Peyer's patch (tissue), 4 donors: ENCODE data around the gene RAB4B. TPM values are rescaled to one million over a fixed set of nuclear protein-coding genes. Genes with fewer than 3 reads are reported as not detected.
A peak's percentile ranks its signal among the peaks of the same experiment; 100 is the strongest.
"Not testable (repeated sequence)": the region's sequence is repeated elsewhere in the genome, so short reads cannot be mapped to it uniquely, and the experiment has no call there.

Experiments used
- DNase-seq, 3 donors: peaks; one replicate each; pipeline ENCODE4 v3.0.0-alpha.2; 2017 to 2019
- H3K27ac ChIP-seq, 4 donors: fragments of 200-600 bp; sonication (generic); one replicate each; pipeline ENCODE4 v1.5.1; 2016 to 2019
- H3K27me3 ChIP-seq, 2 donors: fragments of 200-600 bp; sonication (generic); one replicate each; pipeline ENCODE4 v1.5.1; 2019
- H3K36me3 ChIP-seq, 3 donors: fragments of 200-600 bp; sonication (generic); one replicate each; pipeline ENCODE4 v1.5.1; 2016 to 2019
- H3K4me1 ChIP-seq, 4 donors: fragments of 200-600 bp; sonication (generic); one replicate each; pipeline ENCODE4 v1.5.1; 2016 to 2019
- H3K4me3 ChIP-seq, 4 donors: fragments of 200-600 bp; sonication (generic); 1 replicate in 3 of 4; 2 replicates in 1 of 4; pipeline ENCODE4 v1.5.1; 2016 to 2019; ENCODE audit warnings: mild to moderate bottlenecking in 1 of 4
- H3K9me3 ChIP-seq, 4 donors: fragments of 200-600 bp; sonication (generic); one replicate each; pipeline ENCODE4 v1.5.1; 2016 to 2019; ENCODE audit warnings: mild to moderate bottlenecking in 1 of 4
- POLR2A ChIP-seq, 2 donors: fragments of 450-650 bp; IDR thresholded peaks; one replicate each; pipeline ENCODE4 v1.5.1; 2017; ENCODE audit warnings: antibody characterized with exemption in 2 of 2, mild to moderate bottlenecking in 2 of 2, moderate library complexity in 2 of 2
- total RNA-seq, 4 donors: library from RNA; depleted of rRNA; stranded (reverse); fragments of >200 nt; gene quantifications; one replicate each; pipeline ENCODE4 v1.1.0, GENCODE V29; 2016
- TF ChIP-seq, protein P1 (sequence below), 6 experiments: fragments of 450-650 bp in 4 of 6; fragments of 200-600 bp in 2 of 6; sonication (generic) in 1 of 6; IDR thresholded peaks; one replicate each; pipeline ENCODE4 v1.5.1; 2017 to 2019; ENCODE audit warnings: antibody characterized with exemption in 6 of 6, mild to moderate bottlenecking in 3 of 6, moderate library complexity in 1 of 6

Gene RAB4B
- total RNA-seq, 4 donors from 2014 or later, result 14.9 to 71.2 (median 51.3) TPM

DNA sequence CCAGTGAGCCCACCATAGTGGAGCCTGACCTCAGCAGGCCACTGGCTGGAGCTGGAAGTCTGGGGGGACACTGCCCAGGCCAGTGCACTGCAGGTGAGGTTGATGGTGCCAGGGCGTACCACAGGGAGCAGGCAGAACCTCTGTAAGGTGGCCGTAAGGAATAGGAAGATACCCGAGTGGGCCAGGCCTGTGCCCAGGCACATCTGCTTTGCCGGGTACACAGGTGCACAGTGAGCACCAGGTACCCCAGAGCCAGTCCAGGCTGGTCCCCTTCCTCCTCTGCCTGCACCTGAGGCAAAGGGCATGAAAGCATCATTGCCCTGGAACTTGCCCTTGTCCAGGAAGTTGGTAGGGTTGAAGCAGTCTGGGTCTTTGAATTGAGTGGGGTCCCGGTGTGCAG, 30.4 kb downstream of the RAB4B start:
- no peak for DNase-seq
- TF ChIP-seq, protein P1, sequence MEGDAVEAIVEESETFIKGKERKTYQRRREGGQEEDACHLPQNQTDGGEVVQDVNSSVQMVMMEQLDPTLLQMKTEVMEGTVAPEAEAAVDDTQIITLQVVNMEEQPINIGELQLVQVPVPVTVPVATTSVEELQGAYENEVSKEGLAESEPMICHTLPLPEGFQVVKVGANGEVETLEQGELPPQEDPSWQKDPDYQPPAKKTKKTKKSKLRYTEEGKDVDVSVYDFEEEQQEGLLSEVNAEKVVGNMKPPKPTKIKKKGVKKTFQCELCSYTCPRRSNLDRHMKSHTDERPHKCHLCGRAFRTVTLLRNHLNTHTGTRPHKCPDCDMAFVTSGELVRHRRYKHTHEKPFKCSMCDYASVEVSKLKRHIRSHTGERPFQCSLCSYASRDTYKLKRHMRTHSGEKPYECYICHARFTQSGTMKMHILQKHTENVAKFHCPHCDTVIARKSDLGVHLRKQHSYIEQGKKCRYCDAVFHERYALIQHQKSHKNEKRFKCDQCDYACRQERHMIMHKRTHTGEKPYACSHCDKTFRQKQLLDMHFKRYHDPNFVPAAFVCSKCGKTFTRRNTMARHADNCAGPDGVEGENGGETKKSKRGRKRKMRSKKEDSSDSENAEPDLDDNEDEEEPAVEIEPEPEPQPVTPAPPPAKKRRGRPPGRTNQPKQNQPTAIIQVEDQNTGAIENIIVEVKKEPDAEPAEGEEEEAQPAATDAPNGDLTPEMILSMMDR (IDR thresholded peaks at IDR 0.05), result no peak
- TF ChIP-seq POLR2A (IDR thresholded peaks at IDR 0.05), result no peak
- no peaks in the 10 kb centered on the region for H3K27me3 ChIP-seq
- peak overlapping the region in 1 of 4 donors; percentile 9 for H3K27ac ChIP-seq
- H3K9me3 ChIP-seq, result no peaks in the 10 kb centered on the region
- peaks cover 9 to 77% (median 38%) of the 10 kb centered on the region in 4 donors for H3K4me1 ChIP-seq
- no peak overlapping the region for H3K4me3 ChIP-seq
- H3K36me3 ChIP-seq, result peaks cover 0 to 22% (median 0%) of the 10 kb centered on the region in 3 donors

DNA sequence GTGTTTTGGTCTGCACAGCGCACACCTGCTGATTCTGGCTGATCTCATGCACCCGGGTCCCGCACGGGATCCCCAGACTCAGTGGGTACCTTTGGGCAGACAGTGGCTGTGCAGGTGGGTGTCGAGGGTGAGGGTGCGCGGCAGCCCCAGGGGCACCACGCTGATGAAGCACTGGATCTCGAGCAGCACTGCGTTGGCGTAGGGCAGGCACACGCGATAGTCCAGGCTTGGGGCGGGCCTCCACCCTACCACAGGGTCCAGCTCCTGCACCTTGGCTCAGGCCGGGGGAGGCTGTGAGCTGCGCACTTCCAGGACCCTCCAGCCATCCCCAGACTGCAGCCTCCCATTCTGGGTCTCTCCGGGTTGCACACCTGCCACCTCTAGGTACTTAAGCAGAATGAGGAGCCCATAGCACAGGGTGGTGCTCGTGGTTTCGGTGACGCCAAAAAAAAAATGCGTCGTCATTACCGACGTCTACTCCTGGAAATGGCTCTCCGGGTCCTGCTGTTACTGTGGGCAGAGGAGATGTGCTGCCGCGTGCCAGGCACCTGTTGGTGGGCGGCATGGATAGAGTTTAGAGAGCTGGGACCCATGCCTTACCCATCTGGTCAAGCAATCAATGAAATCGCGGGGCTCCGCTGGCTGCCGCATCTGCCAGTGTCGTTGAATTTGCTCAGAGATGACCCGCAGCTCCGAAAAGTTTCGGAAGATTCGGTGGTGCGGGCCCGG, 31.5 kb downstream of the RAB4B start:
- Histone ChIP-seq H3K9me3 (no peaks in the 10 kb centered on the region), H3K36me3 (peaks cover 0 to 22% (median 0%) of the 10 kb centered on the region in 3 donors), H3K27me3 (no peaks in the 10 kb centered on the region), H3K4me3 (peak overlapping the region in 1 of 4 donors; percentile 62), H3K27ac (peak overlapping the region in 3 of 4 donors; percentile 38 to 80 (median 79)), H3K4me1 (peaks cover 8 to 67% (median 28%) of the 10 kb centered on the region in 4 donors)
- no peak for DNase-seq
- TF ChIP-seq POLR2A (IDR thresholded peaks at IDR 0.05), result no peak
- TF ChIP-seq, protein P1 (IDR thresholded peaks at IDR 0.05), result no peak

DNA sequence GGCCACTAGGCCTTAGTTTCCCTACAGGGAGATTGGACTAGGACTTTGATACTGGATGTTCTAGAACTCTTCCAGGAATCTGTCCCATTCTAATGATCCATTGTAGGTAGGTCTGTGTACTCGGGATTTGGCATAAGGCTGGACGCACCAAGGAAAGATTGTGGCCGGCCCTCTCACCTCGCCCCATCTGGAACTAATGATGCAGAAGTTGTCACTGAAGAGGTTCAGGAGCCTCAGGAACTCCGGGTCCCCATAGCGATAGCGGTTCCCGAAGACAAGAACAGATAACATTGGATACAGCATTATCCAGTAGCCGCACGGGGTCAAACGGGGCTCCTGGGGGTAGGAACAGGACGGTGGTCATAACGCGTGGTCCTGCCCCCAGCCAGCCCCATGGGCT, 32.1 kb downstream of the RAB4B start:
- TF ChIP-seq POLR2A (IDR thresholded peaks at IDR 0.05), result no peak
- TF ChIP-seq, protein P1 (IDR thresholded peaks at IDR 0.05), result no peak
- no peaks in the 10 kb centered on the region for H3K27me3 ChIP-seq
- H3K9me3 ChIP-seq, result no peaks in the 10 kb centered on the region
- peaks cover 0 to 22% (median 0%) of the 10 kb centered on the region in 3 donors for H3K36me3 ChIP-seq
- no peak for DNase-seq
- H3K4me1 ChIP-seq, result peaks cover 3 to 60% (median 22%) of the 10 kb centered on the region in 4 donors
- H3K4me3 ChIP-seq, result peak overlapping the region in 3 of 4 donors; percentile 32 to 62 (median 53)
- H3K27ac ChIP-seq, result peak overlapping the region; percentile 34 to 80 (median 74)

DNA sequence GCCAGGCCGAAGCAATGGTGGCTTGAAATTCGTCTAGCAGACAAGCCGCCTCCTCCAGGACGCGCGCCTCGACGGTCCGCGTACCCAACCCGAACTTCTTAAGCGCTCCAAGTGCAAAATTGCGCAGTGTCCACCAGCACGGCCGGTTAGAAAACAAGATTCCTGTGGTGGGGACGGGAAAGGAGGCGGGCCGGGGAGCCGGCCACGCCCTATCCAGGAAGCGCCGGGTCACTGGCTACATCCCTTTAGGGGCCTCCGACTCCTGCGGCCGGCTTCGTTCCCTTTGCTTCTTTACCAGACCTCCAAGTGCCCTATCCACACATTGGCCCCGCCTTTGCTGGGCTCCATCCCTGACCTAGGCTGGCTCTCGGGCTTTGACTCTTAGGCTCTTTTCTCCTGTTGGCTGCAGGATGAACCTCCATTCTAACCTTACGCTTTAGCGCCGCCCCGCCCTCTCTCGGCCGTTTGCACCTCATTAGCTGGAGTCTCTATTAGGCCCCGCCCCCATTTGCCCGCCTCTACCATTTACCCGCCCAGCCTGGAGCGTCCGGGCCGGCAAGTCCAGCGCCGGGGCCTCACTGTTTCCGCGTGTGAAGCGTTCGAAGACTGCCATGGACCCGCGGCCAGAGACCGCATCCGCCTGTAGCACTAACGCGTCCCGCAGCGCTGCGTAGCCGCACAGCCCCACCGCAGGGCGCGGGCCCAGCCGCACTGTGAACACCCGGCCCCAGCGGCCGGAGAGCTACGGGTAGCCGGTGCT, 32.8 kb downstream of the RAB4B start:
- H3K9me3 ChIP-seq, H3K27me3 ChIP-seq: not testable (repeated sequence)
- H3K36me3 ChIP-seq, result peaks cover 0 to 22% (median 0%) of the 10 kb centered on the region in 3 donors
- peaks cover 0 to 54% (median 16%) of the 10 kb centered on the region in 4 donors for H3K4me1 ChIP-seq
- H3K4me3 ChIP-seq, result peak overlapping the region; percentile 32 to 62 (median 48)
- TF ChIP-seq, protein P1 (IDR thresholded peaks at IDR 0.05), result peak in 3 of 6 experiments; percentile 20 to 44 (median 35)
- peak; percentile 55 to 92 (median 87) for DNase-seq
- peak overlapping the region; percentile 34 to 80 (median 74) for H3K27ac ChIP-seq

DNA sequence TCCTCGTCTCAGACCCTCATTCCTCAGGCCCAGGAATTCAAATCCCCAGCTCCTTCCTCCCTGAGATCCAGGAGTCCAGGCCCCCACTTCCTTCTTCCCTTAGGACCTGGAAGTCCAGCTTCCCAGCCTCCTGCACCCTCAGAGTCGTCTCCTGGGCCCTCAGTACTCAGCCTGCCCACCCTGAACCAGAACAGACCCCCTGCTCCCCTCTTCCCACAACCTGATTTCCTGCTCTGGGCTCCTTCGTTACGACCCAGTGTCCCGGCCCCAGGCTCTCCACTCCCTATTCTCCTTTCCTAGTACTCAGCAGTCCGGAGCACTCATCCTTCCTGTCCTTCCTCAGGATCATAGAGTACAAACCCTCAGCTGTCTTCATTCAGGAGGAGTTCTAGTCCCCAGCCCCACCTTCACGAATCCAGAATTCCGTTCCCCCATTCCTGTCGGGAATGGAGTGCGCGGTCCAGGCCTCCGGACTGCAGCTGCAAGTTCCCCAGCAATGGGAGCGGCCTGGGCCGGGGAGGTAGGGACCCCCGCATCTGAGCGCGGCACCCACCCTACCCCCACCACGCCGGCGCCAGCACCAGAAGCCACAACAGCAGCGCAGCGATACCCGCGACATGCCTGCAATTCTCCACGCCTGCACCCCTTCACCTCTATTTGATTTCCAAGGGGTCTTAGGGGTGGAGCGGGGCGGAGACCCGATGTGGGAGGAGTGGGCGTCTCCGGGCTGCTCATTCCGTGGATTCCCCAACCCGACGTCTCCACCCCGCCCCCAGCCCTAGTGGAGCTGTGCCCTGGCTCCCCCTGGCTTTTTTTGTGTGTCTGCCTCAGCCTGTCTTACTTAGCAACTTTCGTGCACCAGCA, 33.7 kb downstream of the RAB4B start:
- H3K27ac ChIP-seq, result peak overlapping the region; percentile 34 to 80 (median 74)
- no peaks in the 10 kb centered on the region for H3K27me3 ChIP-seq
- H3K36me3 ChIP-seq, result peaks cover 0 to 22% (median 0%) of the 10 kb centered on the region in 3 donors
- H3K9me3 ChIP-seq, result no peaks in the 10 kb centered on the region
- peak overlapping the region; percentile 32 to 62 (median 48) for H3K4me3 ChIP-seq
- TF ChIP-seq, protein P1 (IDR thresholded peaks at IDR 0.05), result no peak
- no peak for TF ChIP-seq POLR2A (IDR thresholded peaks at IDR 0.05)
- DNase-seq, result peak in 1 of 3 donors; percentile 62
- H3K4me1 ChIP-seq, result peaks cover 0 to 45% (median 9%) of the 10 kb centered on the region in 4 donors

DNA sequence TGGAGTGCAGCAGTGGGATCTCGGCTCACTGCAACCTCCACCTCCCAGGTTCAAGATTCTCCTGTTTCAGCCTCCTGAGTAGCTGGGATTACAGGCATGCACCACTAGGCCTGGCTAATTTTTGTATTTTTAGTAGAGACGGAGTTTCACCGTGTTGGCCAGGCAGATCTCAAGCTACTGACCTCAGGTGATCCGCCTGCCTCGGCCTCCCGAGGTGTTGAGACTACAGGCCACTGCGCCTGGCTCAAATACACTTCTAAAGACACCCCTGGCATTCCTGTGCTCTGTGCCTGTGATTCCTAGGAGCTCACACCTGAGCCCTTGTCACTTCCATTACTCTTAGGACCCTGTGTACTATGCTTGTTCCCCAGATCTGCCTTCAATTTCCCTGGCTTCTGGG, 34.5 kb downstream of the RAB4B start:
- peaks cover 0 to 36% (median 4%) of the 10 kb centered on the region in 4 donors for H3K4me1 ChIP-seq
- H3K27ac ChIP-seq, result peak overlapping the region in 1 of 4 donors; percentile 50
- DNase-seq, H3K27me3 ChIP-seq, H3K9me3 ChIP-seq, H3K4me3 ChIP-seq: not testable (repeated sequence)
- H3K36me3 ChIP-seq, result peaks cover 0 to 15% (median 0%) of the 10 kb centered on the region in 3 donors
